HUES64 (cell line): Measurements from ENCODE around the gene RPS6KA1.

ENCODE experiments used
- H3K27ac ChIP-seq: 2 replicates; pipeline ENCODE4 v1.7.0; 2013; ENCODE audit warnings: low read depth, low read length, inconsistent platforms
- H3K27me3 ChIP-seq: 2 replicates; pipeline ENCODE4 v1.6.1; 2013; ENCODE audit warnings: mild to moderate bottlenecking, low read length; ENCODE audit not compliant: insufficient read depth
- H3K36me3 ChIP-seq: 2 replicates; pipeline ENCODE4 v1.6.1; 2013; ENCODE audit warnings: mild to moderate bottlenecking, low read length; ENCODE audit not compliant: insufficient read depth
- H3K4me1 ChIP-seq: 2 replicates; pipeline ENCODE4 v1.6.1; 2013; ENCODE audit warnings: mild to moderate bottlenecking, low read length, moderate library complexity; ENCODE audit not compliant: insufficient read depth
- H3K4me3 ChIP-seq: 2 replicates; pipeline ENCODE4 v1.5.1; 2013; ENCODE audit warnings: mild to moderate bottlenecking, low read length, moderate library complexity
- H3K9ac ChIP-seq: 2 replicates; pipeline ENCODE4 v1.6.1; 2013; ENCODE audit warnings: mild to moderate bottlenecking, low read depth, low read length
- H3K9me3 ChIP-seq: 2 replicates; pipeline ENCODE4 v1.6.1; 2013; ENCODE audit warnings: low read depth, low read length; ENCODE audit not compliant: insufficient read depth
- WGBS: fragments of 150-250, 120-280 bp; methylation state at CpG from one replicate; pipeline ENCODE4 v1.1.7; 2013; ENCODE audit warnings: missing lambda C conversion rate; 5-methylcytosine and 5-hydroxymethylcytosine counted together

RPS6KA1 gene

GRCh38 chr1:26516987-26517765, 12.4 kb upstream of the RPS6KA1 start:
- no peaks in the 10 kb centered on the region for H3K27me3 ChIP-seq
- no peaks in the 10 kb centered on the region for H3K9me3 ChIP-seq
- H3K4me3 ChIP-seq, result no peak overlapping the region
- no peak overlapping the region for H3K9ac ChIP-seq
- H3K27ac ChIP-seq, result no peak overlapping the region
- no peaks in the 10 kb centered on the region for H3K4me1 ChIP-seq
- no peaks in the 10 kb centered on the region for H3K36me3 ChIP-seq
- 96% methylated on average over 4 of the region's 4 CpGs for WGBS

- 85% methylated on average over 1 of the region's 1 CpG for WGBS
- Histone ChIP-seq H3K9ac (no peak overlapping the region), H3K9me3 (no peaks in the 10 kb centered on the region), H3K27ac (no peak overlapping the region), H3K4me1 (no peaks in the 10 kb centered on the region), H3K4me3 (no peak overlapping the region), H3K36me3 (no peaks in the 10 kb centered on the region), H3K27me3 (no peaks in the 10 kb centered on the region)
Observed at GRCh38 chr1:26517766-26518049, 11.9 kb upstream of the RPS6KA1 start.

- no peak overlapping the region for H3K9ac ChIP-seq
- no peaks in the 10 kb centered on the region for H3K4me1 ChIP-seq
- 91% methylated on average over 6 of the region's 6 CpGs for WGBS
- no peaks in the 10 kb centered on the region for H3K9me3 ChIP-seq
- H3K4me3 ChIP-seq, result no peak overlapping the region
- H3K27me3 ChIP-seq, result no peaks in the 10 kb centered on the region
- no peaks in the 10 kb centered on the region for H3K36me3 ChIP-seq
- H3K27ac ChIP-seq, result no peak overlapping the region
Observed at GRCh38 chr1:26518355-26518754, 11.2 kb upstream of the RPS6KA1 start.

- no peaks in the 10 kb centered on the region for H3K36me3 ChIP-seq
- H3K4me3 ChIP-seq, result no peak overlapping the region
- H3K9ac ChIP-seq, result no peak overlapping the region
- H3K4me1 ChIP-seq, result no peaks in the 10 kb centered on the region
- H3K9me3 ChIP-seq, result no peaks in the 10 kb centered on the region
- 95% methylated on average over 5 of the region's 5 CpGs for WGBS
- H3K27me3 ChIP-seq, result no peaks in the 10 kb centered on the region
- H3K27ac ChIP-seq, result no peak overlapping the region
Observed at GRCh38 chr1:26520339-26520738, 9.2 kb upstream of the RPS6KA1 start.

GRCh38 chr1:26521669-26522030, 7.9 kb upstream of the RPS6KA1 start:
- 85% methylated on average over 14 of the region's 14 CpGs for WGBS
- H3K4me1 ChIP-seq, result no peaks in the 10 kb centered on the region

GRCh38 chr1:26522073-26522472, 7.5 kb upstream of the RPS6KA1 start:
- H3K4me3 ChIP-seq, result no peak overlapping the region
- no peak overlapping the region for H3K27ac ChIP-seq
- H3K4me1 ChIP-seq, result no peaks in the 10 kb centered on the region
- H3K36me3 ChIP-seq, result no peaks in the 10 kb centered on the region
- H3K9me3 ChIP-seq, result no peaks in the 10 kb centered on the region
- H3K27me3 ChIP-seq, result no peaks in the 10 kb centered on the region
- no peak overlapping the region for H3K9ac ChIP-seq

More at GRCh38 chr1:26521669-26522030, 7.9 kb upstream of the RPS6KA1 start:
- Histone ChIP-seq H3K4me3 (no peak overlapping the region), H3K9me3 (no peaks in the 10 kb centered on the region), H3K9ac (no peak overlapping the region), H3K27me3 (no peaks in the 10 kb centered on the region), H3K27ac (no peak overlapping the region), H3K36me3 (no peaks in the 10 kb centered on the region)

- Histone ChIP-seq H3K4me1 (peaks cover 2% of the 10 kb centered on the region; the same call in 1 of the 2 replicates), H3K9ac (no peak overlapping the region), H3K4me3 (no peak overlapping the region), H3K27me3 (no peaks in the 10 kb centered on the region), H3K9me3 (no peaks in the 10 kb centered on the region), H3K27ac (no peak overlapping the region), H3K36me3 (no peaks in the 10 kb centered on the region)
- 85% methylated on average over 4 of the region's 4 CpGs for WGBS
Observed at GRCh38 chr1:26524181-26524580, 5.4 kb upstream of the RPS6KA1 start.

GRCh38 chr1:26526287-26526686, 3.3 kb upstream of the RPS6KA1 start:
- Histone ChIP-seq H3K9ac (no peak overlapping the region), H3K27ac (no peak overlapping the region)
- 89% methylated on average over 3 of the region's 5 CpGs for WGBS

GRCh38 chr1:26529405-26529654, 231 bp upstream of the RPS6KA1 start:
- Histone ChIP-seq H3K36me3 (no peaks in the 10 kb centered on the region), H3K27ac (peak overlapping the region; percentile 62; the same call in 1 of the 2 replicates), H3K27me3 (no peaks in the 10 kb centered on the region; the same call in 1 of the 2 replicates), H3K4me3 (peak overlapping the region; percentile 79), H3K9me3 (no peaks in the 10 kb centered on the region), H3K9ac (peak overlapping the region; percentile 80), H3K4me1 (peaks cover 20% of the 10 kb centered on the region)
- WGBS, result 1% methylated on average over 19 of the region's 19 CpGs

More at GRCh38 chr1:26526287-26526686, 3.3 kb upstream of the RPS6KA1 start:
- H3K27me3 ChIP-seq, result no peaks in the 10 kb centered on the region; the same call in 1 of the 2 replicates
- no peak overlapping the region for H3K4me3 ChIP-seq
- peaks cover 11% of the 10 kb centered on the region; the same call in 1 of the 2 replicates for H3K4me1 ChIP-seq
- H3K36me3 ChIP-seq, result no peaks in the 10 kb centered on the region
- no peaks in the 10 kb centered on the region for H3K9me3 ChIP-seq

- no peak overlapping the region for H3K27ac ChIP-seq
- peak overlapping the region; percentile 79 for H3K4me3 ChIP-seq
- 9% methylated on average over 8 of the region's 8 CpGs for WGBS
- H3K36me3 ChIP-seq, result no peaks in the 10 kb centered on the region
- H3K4me1 ChIP-seq, result peaks cover 20% of the 10 kb centered on the region
- H3K27me3 ChIP-seq, result no peaks in the 10 kb centered on the region; the same call in 1 of the 2 replicates
- H3K9me3 ChIP-seq, result no peaks in the 10 kb centered on the region
- H3K9ac ChIP-seq, result peak overlapping the region; percentile 76; the same call in 1 of the 2 replicates
Observed at GRCh38 chr1:26530410-26530894, 891 bp downstream of the RPS6KA1 start.

GRCh38 chr1:26530895-26531598, 1.5 kb downstream of the RPS6KA1 start:
- Histone ChIP-seq H3K9ac (peak overlapping the region; percentile 76), H3K9me3 (no peaks in the 10 kb centered on the region), H3K4me1 (peaks cover 20% of the 10 kb centered on the region), H3K27ac (peak overlapping the region; percentile 73), H3K36me3 (no peaks in the 10 kb centered on the region), H3K27me3 (no peaks in the 10 kb centered on the region; the same call in 1 of the 2 replicates), H3K4me3 (peak overlapping the region; percentile 79)
- WGBS, result 13% methylated on average over 9 of the region's 9 CpGs
